Kidney (tissue), 14 donors: ENCODE data around the gene KRTAP5-3. TPM values are rescaled to one million over a fixed set of nuclear protein-coding genes. Genes with fewer than 3 reads are reported as not detected.
"Not testable (repeated sequence)": the region's sequence is repeated elsewhere in the genome, so short reads cannot be mapped to it uniquely, and the experiment has no call there.

Source experiments
- DNase-seq, 5 donors: peaks; one replicate each; pipeline ENCODE4 v3.0.0-alpha.2; 2013 to 2020
- FAIRE-seq: peaks from 2 replicates; lab custom pipeline; 2012; peaks lifted over from hg19 to GRCh38; lab: Jason Lieb, UNC
- H3K27ac ChIP-seq, 2 donors: one replicate each; pipeline ENCODE4 v1.7.0; 2013; ENCODE audit warnings: low read depth in 2 of 2, low read length in 2 of 2, inconsistent platforms in 1 of 2
- H3K27me3 ChIP-seq: one replicate; pipeline ENCODE4 v1.7.1; 2013; ENCODE audit warnings: low read length, inconsistent platforms; ENCODE audit not compliant: control insufficient read depth, insufficient read depth
- H3K36me3 ChIP-seq, 3 donors: one replicate each; pipeline versions ENCODE4 v1.7.0 to v1.7.1; 2013; ENCODE audit warnings: low read length in 3 of 3, control low read depth in 1 of 3, inconsistent platforms in 1 of 3; ENCODE audit not compliant: insufficient read depth in 3 of 3, control insufficient read depth in 2 of 3
- H3K4me1 ChIP-seq, 3 donors: one replicate each; pipeline versions ENCODE4 v1.7.0 to v1.7.1; 2013; ENCODE audit warnings: low read length in 3 of 3, inconsistent platforms in 1 of 3, low read depth in 1 of 3; ENCODE audit not compliant: control insufficient read depth in 2 of 3, insufficient read depth in 2 of 3
- H3K4me3 ChIP-seq, 3 donors: one replicate each; pipeline versions ENCODE4 v1.7.0 to v1.8.1; 2013; ENCODE audit warnings: low read length in 3 of 3, control low read depth in 1 of 3, inconsistent platforms in 1 of 3
- H3K9ac ChIP-seq, 3 donors: one replicate each; pipeline versions ENCODE4 v1.7.0 to v1.7.1; 2013; ENCODE audit warnings: low read length in 3 of 3, control low read depth in 1 of 3, inconsistent platforms in 1 of 3
- H3K9me3 ChIP-seq, 3 donors: one replicate each; pipeline versions ENCODE4 v1.7.0 to v1.7.1; 2013; ENCODE audit warnings: low read length in 3 of 3, control low read depth in 1 of 3, inconsistent platforms in 1 of 3; ENCODE audit not compliant: control insufficient read depth in 2 of 3, insufficient read depth in 1 of 3
- CTCF ChIP-seq: IDR thresholded peaks from 3 replicates; pipeline ENCODE4 v1.5.1; 2012; ENCODE audit warnings: mild to moderate bottlenecking, moderate library complexity, borderline replicate concordance; ENCODE audit not compliant: insufficient read depth; ENCODE audit errors: extremely low read depth
- intact Hi-C: fragments of 100-400 bp; cut with DNase I; formaldehyde crosslinking; loops from one replicate; pipeline ENCODE4 v1.11.1; 2022
- polyA plus RNA-seq: library from polyadenylated mRNA; stranded (reverse); fragments of 350-450 nt; fragmentation: Illumina TruSeq; extraction: RNeasy Lipid Tissue Mini Kit (QIAGEN cat#74804); gene quantifications from one replicate; pipeline ENCODE4 v1.2.3, GENCODE V29; 2014; ENCODE audit warnings: low read depth, low replicate concordance; ENCODE audit not compliant: insufficient read depth
- total RNA-seq: library from RNA; stranded (reverse); fragmentation: NEBNext Ultra II Directional; extraction: Animal tissue kit (Norgen Biotek cat#: 25700); gene quantifications from one replicate; pipeline ENCODE4 v1.2.1, GENCODE V29; 2021
- donor health status: control.
- donor health status: control.
- donor health status: control.
- donor health status: control.
- donor health status: control.
- donor health status: DM: yes; HTN: yes; CAD: no.
- donor health status: Normal renal cell carcinoma (clear cell type).

Gene KRTAP5-3
- total and polyA plus RNA-seq, 2 donors from 2014 or later, result not detected

- H3K9me3 ChIP-seq, result no peaks in the 10 kb centered on the region
- H3K27ac ChIP-seq, result no peak overlapping the region
- no peaks in the 10 kb centered on the region for H3K4me1 ChIP-seq
- H3K27me3 ChIP-seq, result no peaks in the 10 kb centered on the region
- FAIRE-seq (no peak), DNase-seq (peak in 1 of 5 donors; percentile 3)
- H3K36me3 ChIP-seq, result no peaks in the 10 kb centered on the region
- TF ChIP-seq CTCF, result no peak
- no peak overlapping the region for H3K4me3 ChIP-seq
- no peak overlapping the region for H3K9ac ChIP-seq
- intact Hi-C loops, result no loop called here
Measured at GRCh38 chr11:1603629-1604028, 4.6 kb downstream of the KRTAP5-3 start.

- H3K4me1 ChIP-seq, H3K27me3 ChIP-seq, FAIRE-seq, H3K36me3 ChIP-seq, H3K9me3 ChIP-seq, H3K9ac ChIP-seq, intact Hi-C loops, H3K27ac ChIP-seq, DNase-seq, H3K4me3 ChIP-seq: not testable (repeated sequence)
Measured at GRCh38 chr11:1601663-1602062, 6.6 kb downstream of the KRTAP5-3 start.

- no peak for TF ChIP-seq CTCF
- intact Hi-C loops, result no loop called here
- FAIRE-seq, result no peak
- Histone ChIP-seq H3K9me3 (no peaks in the 10 kb centered on the region), H3K9ac (no peak overlapping the region), H3K4me3 (no peak overlapping the region), H3K4me1 (peaks cover 0 to 2% (median 0%) of the 10 kb centered on the region in 3 donors), H3K36me3 (no peaks in the 10 kb centered on the region), H3K27ac (no peak overlapping the region), H3K27me3 (no peaks in the 10 kb centered on the region)
- DNase-seq, result no peak
Measured at GRCh38 chr11:1600626-1601025, 7.6 kb downstream of the KRTAP5-3 start.

GRCh38 chr11:1598816-1599215 is 9.4 kb downstream of the KRTAP5-3 start:
- FAIRE-seq, result no peak

GRCh38 chr11:1598406-1598805 is 9.9 kb downstream of the KRTAP5-3 start:
- H3K36me3 ChIP-seq, H3K4me1 ChIP-seq, H3K4me3 ChIP-seq, intact Hi-C loops, H3K27ac ChIP-seq, H3K9ac ChIP-seq, H3K9me3 ChIP-seq, FAIRE-seq, DNase-seq, H3K27me3 ChIP-seq: not testable (repeated sequence)

More at GRCh38 chr11:1598816-1599215, 9.4 kb downstream of the KRTAP5-3 start:
- Histone ChIP-seq H3K36me3 (no peaks in the 10 kb centered on the region), H3K27ac (no peak overlapping the region), H3K4me1 (peaks cover 0 to 2% (median 0%) of the 10 kb centered on the region in 3 donors), H3K9ac (no peak overlapping the region), H3K27me3 (no peaks in the 10 kb centered on the region), H3K9me3 (no peaks in the 10 kb centered on the region), H3K4me3 (no peak overlapping the region)
- intact Hi-C loops, result no loop called here
- DNase-seq, result peak in 1 of 5 donors; percentile 11
- TF ChIP-seq CTCF, result no peak
